ENCODE data around the gene CADM2. TPM values are rescaled to one million over a fixed set of nuclear protein-coding genes. Genes with fewer than 3 reads are reported as not detected.
"Not testable (repeated sequence)": the region's sequence is repeated elsewhere in the genome, so short reads cannot be mapped to it uniquely, and the experiment has no call there.

The CADM2 gene
- total RNA-seq, 1 donor from 2014 or later = 4.4 TPM

GRCh38 chr3:85939074-85939482 lies 980.3 kb downstream of the CADM2 start:
- Mint-ChIP-seq H3K4me1 (ENCODE audit: low read depth) (no peaks in the 10 kb centered on the region), H3K27me3 (no peaks in the 10 kb centered on the region), H3K9me3 (ENCODE audit: low read depth) (peaks cover 9% of the 10 kb centered on the region), H3K36me3 (ENCODE audit: insufficient read depth) (peaks cover 1% of the 10 kb centered on the region), H3K27ac (no peak overlapping the region), H3K4me3 (ENCODE audit: low read depth) (no peak overlapping the region)
- no peak for TF ChIP-seq CTCF (IDR thresholded peaks at IDR 0.05; ENCODE audit: unreplicated experiment)
- DNase-seq (ENCODE audit: low spot score, unreplicated experiment) = no peak

- Mint-ChIP-seq H3K4me1 (ENCODE audit: low read depth) (peaks cover 20% of the 10 kb centered on the region), H3K4me3 (ENCODE audit: low read depth) (no peak overlapping the region), H3K27ac (no peak overlapping the region), H3K9me3 (ENCODE audit: low read depth) (no peaks in the 10 kb centered on the region), H3K36me3 (ENCODE audit: insufficient read depth) (no peaks in the 10 kb centered on the region), H3K27me3 (no peaks in the 10 kb centered on the region)
- no peak for TF ChIP-seq CTCF (IDR thresholded peaks at IDR 0.05; ENCODE audit: unreplicated experiment)
- no peak for DNase-seq (ENCODE audit: low spot score, unreplicated experiment)
Observed at GRCh38 chr3:85950435-85950834, 991.6 kb downstream of the CADM2 start.

- Mint-ChIP-seq H3K36me3 (ENCODE audit: insufficient read depth) (no peaks in the 10 kb centered on the region), H3K27me3 (no peaks in the 10 kb centered on the region), H3K9me3 (ENCODE audit: low read depth) (no peaks in the 10 kb centered on the region), H3K4me1 (ENCODE audit: low read depth) (peaks cover 2% of the 10 kb centered on the region), H3K27ac (no peak overlapping the region), H3K4me3 (ENCODE audit: low read depth) (no peak overlapping the region)
- no peak for DNase-seq (ENCODE audit: low spot score, unreplicated experiment)
- no peak for TF ChIP-seq CTCF (IDR thresholded peaks at IDR 0.05; ENCODE audit: unreplicated experiment)
Observed at GRCh38 chr3:85960793-85961192, 1002.0 kb downstream of the CADM2 start.

DNA sequence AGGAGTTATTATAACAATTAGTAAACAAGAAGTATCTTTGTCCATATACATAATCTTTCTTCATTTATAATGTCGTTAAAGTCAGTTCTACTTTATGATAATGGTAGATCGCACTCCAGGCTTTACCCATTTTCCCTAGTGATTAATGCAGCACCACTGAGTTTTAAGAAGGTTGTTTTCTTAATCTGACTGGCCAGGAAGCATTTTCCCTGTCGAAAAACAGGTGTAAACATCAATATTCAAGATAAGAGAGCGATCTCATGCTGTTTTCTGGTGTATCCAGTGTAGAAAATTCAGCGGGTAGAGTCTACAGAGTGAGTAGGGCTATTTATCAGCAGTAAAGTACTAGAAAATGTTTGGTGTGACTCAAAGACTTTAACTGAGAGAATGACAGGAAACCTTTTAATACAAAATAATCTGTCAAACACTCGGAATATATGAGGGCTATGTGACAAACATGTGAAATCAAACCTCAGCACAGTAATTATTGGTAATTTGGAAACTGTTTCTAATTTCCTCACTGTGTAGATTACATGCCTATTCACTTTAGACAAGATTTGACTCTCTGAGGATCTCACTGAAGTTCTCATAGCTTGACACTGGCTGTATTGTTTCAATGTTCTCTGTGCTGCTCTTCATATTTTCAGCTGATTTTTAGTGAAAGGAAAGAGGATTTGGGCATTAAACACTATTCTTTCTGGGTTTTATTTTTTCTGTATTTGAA lies 1019.0 kb downstream of the CADM2 start:
- DNase-seq (ENCODE audit: low spot score, unreplicated experiment) = no peak
- TF ChIP-seq CTCF (IDR thresholded peaks at IDR 0.05; ENCODE audit: unreplicated experiment) = no peak
- no peaks in the 10 kb centered on the region for H3K36me3 Mint-ChIP-seq (ENCODE audit: insufficient read depth)
- H3K9me3 Mint-ChIP-seq (ENCODE audit: low read depth) = peaks cover 3% of the 10 kb centered on the region
- H3K4me1 Mint-ChIP-seq (ENCODE audit: low read depth) = peaks cover 4% of the 10 kb centered on the region
- H3K27me3 Mint-ChIP-seq = no peaks in the 10 kb centered on the region
- no peak overlapping the region for H3K27ac Mint-ChIP-seq
- H3K4me3 Mint-ChIP-seq (ENCODE audit: low read depth) = no peak overlapping the region

DNA sequence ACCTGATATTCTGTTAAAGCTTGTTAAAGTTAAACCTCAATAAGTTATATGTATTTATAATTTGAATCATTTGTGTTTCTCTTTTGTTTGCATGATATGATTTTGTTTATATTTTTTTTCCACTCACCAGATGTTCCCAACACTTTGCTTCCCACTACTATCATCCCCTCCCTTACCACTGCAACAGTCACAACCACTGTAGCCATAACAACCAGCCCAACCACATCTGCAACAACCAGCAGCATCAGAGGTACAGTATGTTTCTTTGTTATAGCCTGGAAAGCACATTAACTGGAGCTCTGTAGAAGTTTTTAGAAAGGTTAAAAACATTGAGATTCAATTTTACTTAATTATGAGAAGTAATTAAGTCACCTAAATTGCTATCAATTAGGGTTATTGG lies 1020.2 kb downstream of the CADM2 start:
- Mint-ChIP-seq H3K36me3 (ENCODE audit: insufficient read depth) (no peaks in the 10 kb centered on the region), H3K27me3 (no peaks in the 10 kb centered on the region), H3K4me3 (ENCODE audit: low read depth) (no peak overlapping the region), H3K9me3 (ENCODE audit: low read depth) (peaks cover 3% of the 10 kb centered on the region), H3K4me1 (ENCODE audit: low read depth) (peaks cover 4% of the 10 kb centered on the region), H3K27ac (no peak overlapping the region)
- no peak for DNase-seq (ENCODE audit: low spot score, unreplicated experiment)
- TF ChIP-seq CTCF (IDR thresholded peaks at IDR 0.05; ENCODE audit: unreplicated experiment) = no peak

DNA sequence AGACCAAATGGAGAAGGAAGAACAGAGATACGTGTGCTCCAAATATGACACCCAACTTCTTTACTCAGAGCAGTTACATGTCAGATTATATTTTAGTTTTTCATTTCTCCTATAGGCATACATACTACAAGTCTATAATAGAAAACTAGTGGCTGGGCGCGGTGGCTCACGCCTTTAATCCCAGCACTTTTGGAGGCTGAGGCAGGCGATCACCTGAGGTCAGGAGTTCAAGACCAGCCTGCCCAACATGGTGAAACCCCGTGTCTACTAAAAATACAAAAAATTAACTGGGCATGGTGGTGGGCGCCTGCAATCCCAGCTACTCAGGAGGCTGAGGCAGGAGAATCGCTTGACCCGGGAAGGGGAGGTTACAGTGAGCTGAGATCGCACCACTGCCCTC lies 1030.8 kb downstream of the CADM2 start:
- H3K27ac Mint-ChIP-seq; H3K4me3 Mint-ChIP-seq (ENCODE audit: low read depth); H3K27me3 Mint-ChIP-seq; DNase-seq (ENCODE audit: low spot score, unreplicated experiment); H3K36me3 Mint-ChIP-seq (ENCODE audit: insufficient read depth); H3K4me1 Mint-ChIP-seq (ENCODE audit: low read depth); H3K9me3 Mint-ChIP-seq (ENCODE audit: low read depth): not testable (repeated sequence)
